WTC11 (cell line): ENCODE results near the gene LPGAT1. TPM values are rescaled to one million over a fixed set of nuclear protein-coding genes. Genes with fewer than 3 reads are reported as not detected.

Experiments
- ATAC-seq: fragments of 200-7000 bp; cut with Tn5 transposase; 2 replicates; pipeline ENCODE4 v1.10.0; 2021; ENCODE audit warnings: mild to moderate bottlenecking, moderate library complexity
- CTCF ChIA-PET: fragments of 300-600 bp; sonication (Branson Sonifier 250); formaldehyde crosslinking; loops from one replicate; lab custom pipeline; 2021; ENCODE audit warnings: antibody characterized with exemption; lab: Charles Lee
- POLR2A ChIA-PET: fragments of 350-600 bp; sonication (Branson Sonifier 250); formaldehyde crosslinking; loops from one replicate; lab custom pipeline; 2021; ENCODE audit warnings: antibody characterized with exemption; lab: Charles Lee
- DNase-seq: peaks from one replicate; pipeline ENCODE4 v3.0.0; 2021; ENCODE audit warnings: low spot score
- H3K27ac Mint-ChIP-seq: 2 replicates; pipeline ENCODE4 v1.8.0; 2021; ENCODE audit warnings: mixed read lengths
- H3K27me3 Mint-ChIP-seq: 2 replicates; pipeline ENCODE4 v1.8.0; 2021; ENCODE audit warnings: low read depth, mild to moderate bottlenecking, moderate library complexity, mixed read lengths
- H3K36me3 Mint-ChIP-seq: 2 replicates; pipeline ENCODE4 v1.8.0; 2021; ENCODE audit warnings: mixed read lengths
- H3K4me1 Mint-ChIP-seq: 2 replicates; pipeline ENCODE4 v1.8.0; 2022; ENCODE audit warnings: mixed read lengths
- H3K4me3 Mint-ChIP-seq: 2 replicates; pipeline ENCODE4 v1.8.0; 2021; ENCODE audit warnings: mild to moderate bottlenecking, moderate library complexity, mixed read lengths
- H3K9me3 Mint-ChIP-seq: 2 replicates; pipeline ENCODE4 v1.8.0; 2021; ENCODE audit warnings: mixed read lengths
- AFF4 ChIP-seq: sonication (generic); formaldehyde crosslinking; IDR thresholded peaks from 2 replicates; pipeline ENCODE4 v1.8.1; 2023; ENCODE audit warnings: mild to moderate bottlenecking, missing genetic modification reagents, borderline replicate concordance
- ARID4B ChIP-seq: sonication (generic); formaldehyde crosslinking; IDR thresholded peaks from 2 replicates; pipeline ENCODE4 v1.8.0; 2023; ENCODE audit warnings: missing genetic modification reagents, mild to moderate bottlenecking, borderline replicate concordance
- ATF2 ChIP-seq: sonication (generic); formaldehyde crosslinking; IDR thresholded peaks from 2 replicates; pipeline ENCODE4 v1.8.1; 2022; ENCODE audit warnings: low read depth, missing genetic modification reagents, borderline replicate concordance
- E2F1 ChIP-seq: sonication (generic); formaldehyde crosslinking; IDR thresholded peaks from 2 replicates; pipeline ENCODE4 v1.8.0; 2022; ENCODE audit warnings: mild to moderate bottlenecking, missing genetic modification reagents
- GRHL2 ChIP-seq: fragments of 250-450 bp; sonication (Bioruptor Pico); IDR thresholded peaks from 2 replicates; pipeline ENCODE4 v1.8.0; 2022; ENCODE audit warnings: mild to moderate bottlenecking, moderate library complexity; ENCODE audit not compliant: insufficient replicate concordance, severe bottlenecking
- OVOL2 ChIP-seq: fragments of 250-450 bp; sonication (Bioruptor Pico); IDR thresholded peaks from 2 replicates; pipeline ENCODE4 v1.9.0; 2021; ENCODE audit warnings: mild to moderate bottlenecking, borderline replicate concordance
- USF1 ChIP-seq: sonication (generic); formaldehyde crosslinking; IDR thresholded peaks from 2 replicates; pipeline ENCODE4 v1.8.0; 2022; ENCODE audit warnings: mild to moderate bottlenecking, missing genetic modification reagents
- ZNF263 ChIP-seq: sonication (generic); formaldehyde crosslinking; IDR thresholded peaks from 2 replicates; pipeline ENCODE4 v1.8.1; 2022; ENCODE audit warnings: low read depth, mild to moderate bottlenecking, moderate library complexity, missing genetic modification reagents
- ZNF317 ChIP-seq: sonication (generic); formaldehyde crosslinking; IDR thresholded peaks from 2 replicates; pipeline ENCODE4 v1.8.1; 2023; ENCODE audit warnings: low read depth, mild to moderate bottlenecking, moderate library complexity, missing genetic modification reagents, borderline replicate concordance
- ZNF512 ChIP-seq: sonication (generic); formaldehyde crosslinking; IDR thresholded peaks from 2 replicates; pipeline ENCODE4 v1.8.1; 2022; ENCODE audit warnings: missing genetic modification reagents, borderline replicate concordance
- ZNF532 ChIP-seq: fragments of 250-450 bp; sonication (Bioruptor Pico); IDR thresholded peaks from 2 replicates; pipeline ENCODE4 v1.9.0; 2021; ENCODE audit warnings: mild to moderate bottlenecking, borderline replicate concordance
- ZNF671 ChIP-seq: fragments of 250-450 bp; sonication (Bioruptor Pico); IDR thresholded peaks from 2 replicates; pipeline ENCODE4 v1.8.0; 2021; ENCODE audit warnings: mild to moderate bottlenecking
- total RNA-seq: library from RNA; stranded (reverse); gene quantifications from 3 replicates; pipeline ENCODE4 v1.2.3, GENCODE V29; 2021

LPGAT1 gene
- total RNA-seq, 1 experiment from 2014 or later: 15.1 TPM

- ATAC-seq (no peak), DNase-seq (no peak)
- peaks cover 11% of the 10 kb centered on the region for H3K9me3 Mint-ChIP-seq
- ChIA-PET POLR2A (no interaction called here), CTCF (no interaction called here)
- peaks cover 6% of the 10 kb centered on the region for H3K36me3 Mint-ChIP-seq
- no peaks in the 10 kb centered on the region for H3K4me1 Mint-ChIP-seq
- no peaks in the 10 kb centered on the region for H3K27me3 Mint-ChIP-seq
- TF ChIP-seq USF1 (CRISPR knock-in tag) (no peak), ZNF532 (CRISPR knock-in tag) (no peak), ARID4B (CRISPR knock-in tag) (no peak), GRHL2 (CRISPR knock-in tag) (no peak), E2F1 (no peak), ZNF263 (CRISPR knock-in tag) (no peak), ZNF317 (CRISPR knock-in tag) (no peak), ZNF512 (CRISPR knock-in tag) (no peak), AFF4 (CRISPR knock-in tag) (no peak), ZNF671 (CRISPR knock-in tag) (no peak), ATF2 (CRISPR knock-in tag) (no peak), OVOL2 (no peak)
- H3K27ac Mint-ChIP-seq: no peak overlapping the region
- no peak overlapping the region for H3K4me3 Mint-ChIP-seq
Measured at GRCh38 chr1:211808475-211808874, 22.1 kb downstream of the LPGAT1 start.
